ENCODE measurements around the gene LAMTOR1. TPM values are rescaled to one million over a fixed set of nuclear protein-coding genes. Genes with fewer than 3 reads are reported as not detected.

The LAMTOR1 gene
- total and polyA plus RNA-seq, 2 donors (not counting 3 experiments of a cell fraction or from before 2014, with no cell fraction given): 95.1 to 174 TPM

DNA sequence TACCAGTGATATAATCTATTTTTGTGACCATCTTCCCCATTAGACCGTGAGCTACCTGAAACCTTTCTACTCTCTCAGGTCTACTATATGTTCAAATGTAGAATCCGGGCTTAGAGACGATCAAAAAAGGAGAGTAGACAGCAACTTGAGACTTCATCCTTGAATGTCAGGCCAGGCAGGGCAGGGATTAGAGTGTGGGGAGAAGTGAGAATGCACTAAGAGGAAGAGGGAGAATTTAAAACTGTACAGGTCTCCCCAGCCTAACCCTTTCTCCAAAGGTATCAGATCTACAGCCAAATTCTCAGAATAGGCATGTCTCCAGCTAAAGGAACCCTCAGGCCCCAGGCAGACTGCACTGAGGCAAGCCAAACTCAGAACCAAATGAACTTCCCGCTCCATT lies 935 bp downstream of the LAMTOR1 start:
- dilution Hi-C loops (cut with MboI; ENCODE audit: extremely low pct_ligation_motif_present, low sequenced_read_pairs): no loop called here
- no TSS peak for BruUV-seq (replicated peaks)
- peaks cover 26% of the 10 kb centered on the region for H3K4me1 ChIP-seq (ENCODE audit: control insufficient read depth, extremely low read depth, insufficient read depth, low read length)
- intact Hi-C loops (cut with micrococcal nuclease): loop anchor here (2.0 kb wide), 1 partner anchor 61 kb away; no protein-coding TSS in a partner anchor
- peak overlapping the region; percentile 88 for H3K27ac ChIP-seq (ENCODE audit: insufficient read depth, low read depth, low read length)
- H3K9me3 ChIP-seq (replicated peaks; ENCODE audit: control insufficient read depth, insufficient read depth, low read length): no peaks in the 10 kb centered on the region
- peak overlapping the region; percentile 78 for H3K4me2 ChIP-seq (ENCODE audit: insufficient read depth, low read length)
- FAIRE-seq: no peak
- peak overlapping the region; percentile 99 for H3K9ac ChIP-seq (replicated peaks; ENCODE audit: extremely low read depth, insufficient read depth, low read length)
- no peaks in the 10 kb centered on the region for H3K27me3 ChIP-seq (ENCODE audit: control insufficient read depth in 2 of 2, insufficient read depth in 2 of 2, low read length in 2 of 2)
- no peak overlapping the region for H2AFZ ChIP-seq (ENCODE audit: low read depth, low read length)
- DNase-seq (ENCODE audit: low read depth, low spot score): no peak
- ChIA-PET CTCF (interaction anchor here (1.0 to 2.0 kb wide), 5 partner anchors 12 to 329 kb away, joined by 3 to 9 read pairs (median 4); no protein-coding TSS in a partner anchor), POLR2A (no interaction called here)
- H3K9me1 ChIP-seq (replicated peaks; ENCODE audit: control insufficient read depth, extremely low read depth, insufficient read depth, low read length): no peaks in the 10 kb centered on the region
- TF ChIP-seq GATA2 (IDR thresholded peaks at IDR 0.05; ENCODE audit: insufficient read depth, insufficient read length, low read depth, low read length): no peak
- no peak for TF ChIP-seq FOS (IDR thresholded peaks at IDR 0.05; ENCODE audit: borderline replicate concordance, insufficient read depth, low read length)
- TF ChIP-seq, protein P1, sequence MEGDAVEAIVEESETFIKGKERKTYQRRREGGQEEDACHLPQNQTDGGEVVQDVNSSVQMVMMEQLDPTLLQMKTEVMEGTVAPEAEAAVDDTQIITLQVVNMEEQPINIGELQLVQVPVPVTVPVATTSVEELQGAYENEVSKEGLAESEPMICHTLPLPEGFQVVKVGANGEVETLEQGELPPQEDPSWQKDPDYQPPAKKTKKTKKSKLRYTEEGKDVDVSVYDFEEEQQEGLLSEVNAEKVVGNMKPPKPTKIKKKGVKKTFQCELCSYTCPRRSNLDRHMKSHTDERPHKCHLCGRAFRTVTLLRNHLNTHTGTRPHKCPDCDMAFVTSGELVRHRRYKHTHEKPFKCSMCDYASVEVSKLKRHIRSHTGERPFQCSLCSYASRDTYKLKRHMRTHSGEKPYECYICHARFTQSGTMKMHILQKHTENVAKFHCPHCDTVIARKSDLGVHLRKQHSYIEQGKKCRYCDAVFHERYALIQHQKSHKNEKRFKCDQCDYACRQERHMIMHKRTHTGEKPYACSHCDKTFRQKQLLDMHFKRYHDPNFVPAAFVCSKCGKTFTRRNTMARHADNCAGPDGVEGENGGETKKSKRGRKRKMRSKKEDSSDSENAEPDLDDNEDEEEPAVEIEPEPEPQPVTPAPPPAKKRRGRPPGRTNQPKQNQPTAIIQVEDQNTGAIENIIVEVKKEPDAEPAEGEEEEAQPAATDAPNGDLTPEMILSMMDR (IDR thresholded peaks at IDR 0.05; ENCODE audit: extremely low read depth in 1 of 2, insufficient read depth in 1 of 2, low read depth in 1 of 2, low read length in 2 of 2): no peak
- peak; percentile 11 for TF ChIP-seq POLR2A (IDR thresholded peaks at IDR 0.05; ENCODE audit: low read depth, low read length)
- peaks cover 11 to 17% of the 10 kb centered on the region in 2 experiments for H3K36me3 ChIP-seq (ENCODE audit: control insufficient read depth in 2 of 2, extremely low read depth in 1 of 2, insufficient read depth in 2 of 2, low read length in 2 of 2)
- H4K20me1 ChIP-seq (replicated peaks; ENCODE audit: control insufficient read depth, extremely low read depth, insufficient read depth, low read length): no peaks in the 10 kb centered on the region
- H3K4me3 ChIP-seq (replicated peaks in 1 of 3; ENCODE audit: insufficient read depth in 1 of 3, low read depth in 1 of 3, low read length in 3 of 3): peak overlapping the region; percentile 74 to 97 (median 86)
- peaks cover 29% of the 10 kb centered on the region for H3K79me2 ChIP-seq (ENCODE audit: control insufficient read depth, insufficient read depth, low read length)

DNA sequence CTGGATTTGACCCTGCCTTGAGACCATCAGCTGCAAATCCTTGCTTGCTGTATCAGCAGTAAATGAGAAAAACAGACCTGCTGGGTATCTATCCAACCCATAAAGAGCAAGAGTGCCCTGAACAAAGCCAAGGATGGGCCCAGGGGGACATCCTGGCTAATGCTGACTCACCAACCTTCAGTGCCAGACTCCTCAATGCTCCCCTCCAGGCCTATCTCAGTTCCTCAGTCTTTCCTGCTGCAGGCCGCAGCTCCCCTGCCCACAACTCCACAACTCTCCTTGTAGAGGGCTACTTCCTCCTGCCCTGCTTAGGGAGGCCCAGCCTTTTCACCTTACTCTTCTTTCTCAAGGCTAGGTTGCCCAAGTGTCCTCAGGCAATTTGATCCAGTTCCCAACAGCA lies 2.6 kb downstream of the LAMTOR1 start:
- ChIA-PET CTCF (interaction anchor here (0.7 to 3.4 kb wide), 9 partner anchors 8 to 330 kb away, joined by 3 to 35 read pairs (median 5); partner anchors contain the start of gene ANAPC15), POLR2A (interaction anchor here (1.2 kb wide), 1 partner anchor 12 kb away, joined by 3 read pairs; the partner anchor contains the start of gene ANAPC15)
- TF ChIP-seq GATA2 (IDR thresholded peaks at IDR 0.05; ENCODE audit: insufficient read depth, insufficient read length, low read depth, low read length) (no peak), JUN (IDR thresholded peaks at IDR 0.05; ENCODE audit: borderline replicate concordance, insufficient read depth, insufficient read length, low read depth) (no peak), MYC (IDR thresholded peaks at IDR 0.05; ENCODE audit: low read depth, low read length) (no peak), FOS (IDR thresholded peaks at IDR 0.05; ENCODE audit: borderline replicate concordance, insufficient read depth, low read length) (no peak), POLR2A (IDR thresholded peaks at IDR 0.05; ENCODE audit: low read depth, low read length) (no peak), POLR2AphosphoS5 (IDR thresholded peaks at IDR 0.05; ENCODE audit: insufficient read depth, low read depth, low read length) (no peak), EZH2 (IDR thresholded peaks at IDR 0.05; ENCODE audit: borderline replicate concordance, low read depth, low read length, severe bottlenecking) (no peak)
- TF ChIP-seq, protein P1 (IDR thresholded peaks at IDR 0.05; ENCODE audit: extremely low read depth in 1 of 2, insufficient read depth in 1 of 2, low read depth in 1 of 2, low read length in 2 of 2): no peak
- TF ChIP-seq, protein P2, sequence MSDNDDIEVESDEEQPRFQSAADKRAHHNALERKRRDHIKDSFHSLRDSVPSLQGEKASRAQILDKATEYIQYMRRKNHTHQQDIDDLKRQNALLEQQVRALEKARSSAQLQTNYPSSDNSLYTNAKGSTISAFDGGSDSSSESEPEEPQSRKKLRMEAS (IDR thresholded peaks at IDR 0.05; ENCODE audit: insufficient read depth, insufficient read length): no peak
- H3K4me3 ChIP-seq (replicated peaks in 1 of 3; ENCODE audit: insufficient read depth in 1 of 3, low read depth in 1 of 3, low read length in 3 of 3): no peak overlapping the region
- peaks cover 29% of the 10 kb centered on the region for H3K79me2 ChIP-seq (ENCODE audit: control insufficient read depth, insufficient read depth, low read length)
- no peaks in the 10 kb centered on the region for H4K20me1 ChIP-seq (replicated peaks; ENCODE audit: control insufficient read depth, extremely low read depth, insufficient read depth, low read length)
- no peaks in the 10 kb centered on the region for H3K9me3 ChIP-seq (replicated peaks; ENCODE audit: control insufficient read depth, insufficient read depth, low read length)
- intact Hi-C loops (cut with micrococcal nuclease) (no loop called here), dilution Hi-C loops (cut with MboI; ENCODE audit: extremely low pct_ligation_motif_present, low sequenced_read_pairs) (no loop called here)
- no peaks in the 10 kb centered on the region for H3K9me1 ChIP-seq (replicated peaks; ENCODE audit: control insufficient read depth, extremely low read depth, insufficient read depth, low read length)
- BruUV-seq (replicated peaks): no TSS peak
- FAIRE-seq (no peak), DNase-seq (ENCODE audit: low read depth, low spot score) (peak; percentile 44)
- peaks cover 11 to 19% of the 10 kb centered on the region in 2 experiments for H3K36me3 ChIP-seq (ENCODE audit: control insufficient read depth in 2 of 2, extremely low read depth in 1 of 2, insufficient read depth in 2 of 2, low read length in 2 of 2)
- no peaks in the 10 kb centered on the region for H3K27me3 ChIP-seq (ENCODE audit: control insufficient read depth in 2 of 2, insufficient read depth in 2 of 2, low read length in 2 of 2)
- no peak overlapping the region for H3K9ac ChIP-seq (replicated peaks; ENCODE audit: extremely low read depth, insufficient read depth, low read length)
- peaks cover 26% of the 10 kb centered on the region for H3K4me1 ChIP-seq (ENCODE audit: control insufficient read depth, extremely low read depth, insufficient read depth, low read length)
- no peak overlapping the region for H3K27ac ChIP-seq (ENCODE audit: insufficient read depth, low read depth, low read length)
- H2AFZ ChIP-seq (ENCODE audit: low read depth, low read length): no peak overlapping the region
- peak overlapping the region; percentile 14 for H3K4me2 ChIP-seq (ENCODE audit: insufficient read depth, low read length)
